ENCODE data around the gene GRID1.

GRID1 gene

DNA sequence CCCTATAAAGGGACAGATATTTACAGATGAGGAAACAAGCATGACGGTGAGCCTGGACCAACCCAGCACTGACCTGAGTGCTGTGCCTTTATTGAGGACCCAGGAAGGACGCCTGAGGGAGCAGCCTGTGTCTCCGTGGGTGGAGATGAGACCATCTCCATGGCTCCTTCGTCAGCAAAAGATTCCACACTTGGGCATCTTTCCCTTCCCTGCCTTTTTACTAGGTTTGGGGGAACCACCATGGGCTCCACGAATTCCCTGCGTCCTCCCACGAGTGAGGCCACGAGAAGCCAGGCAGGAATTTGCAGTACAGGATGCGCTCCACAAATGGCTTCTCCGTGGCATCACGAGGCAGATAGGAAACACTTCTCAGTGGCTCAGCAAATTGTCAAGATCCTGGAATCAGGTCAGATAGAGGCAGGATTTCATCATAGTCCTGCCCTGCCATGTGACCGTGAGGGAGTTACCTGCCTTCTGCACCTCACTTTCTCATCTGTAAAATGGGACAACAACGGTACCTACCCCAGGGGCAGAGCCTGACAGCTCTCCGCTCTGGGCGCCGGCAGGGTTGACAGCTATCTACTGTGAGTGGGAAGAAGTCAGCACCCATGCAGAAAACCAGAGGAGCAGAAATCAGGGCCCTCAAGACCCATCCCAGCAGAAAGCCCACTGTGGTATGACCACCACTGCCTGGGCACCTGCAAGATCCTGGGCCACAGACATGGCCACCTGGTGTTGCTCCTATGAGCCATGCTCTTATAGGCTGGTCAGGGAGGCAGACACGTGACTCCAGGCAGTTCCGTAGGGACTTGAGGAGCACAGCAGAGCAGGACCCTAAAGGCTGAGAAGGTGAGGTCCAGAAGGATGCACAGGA is 80.1 kb downstream of the GRID1 start:
- H3K4me1 ChIP-seq: no peaks in the 10 kb centered on the region
- no peaks in the 10 kb centered on the region for H3K36me3 ChIP-seq
- H3K9me3 ChIP-seq: no peaks in the 10 kb centered on the region
- TF ChIP-seq, protein P1, sequence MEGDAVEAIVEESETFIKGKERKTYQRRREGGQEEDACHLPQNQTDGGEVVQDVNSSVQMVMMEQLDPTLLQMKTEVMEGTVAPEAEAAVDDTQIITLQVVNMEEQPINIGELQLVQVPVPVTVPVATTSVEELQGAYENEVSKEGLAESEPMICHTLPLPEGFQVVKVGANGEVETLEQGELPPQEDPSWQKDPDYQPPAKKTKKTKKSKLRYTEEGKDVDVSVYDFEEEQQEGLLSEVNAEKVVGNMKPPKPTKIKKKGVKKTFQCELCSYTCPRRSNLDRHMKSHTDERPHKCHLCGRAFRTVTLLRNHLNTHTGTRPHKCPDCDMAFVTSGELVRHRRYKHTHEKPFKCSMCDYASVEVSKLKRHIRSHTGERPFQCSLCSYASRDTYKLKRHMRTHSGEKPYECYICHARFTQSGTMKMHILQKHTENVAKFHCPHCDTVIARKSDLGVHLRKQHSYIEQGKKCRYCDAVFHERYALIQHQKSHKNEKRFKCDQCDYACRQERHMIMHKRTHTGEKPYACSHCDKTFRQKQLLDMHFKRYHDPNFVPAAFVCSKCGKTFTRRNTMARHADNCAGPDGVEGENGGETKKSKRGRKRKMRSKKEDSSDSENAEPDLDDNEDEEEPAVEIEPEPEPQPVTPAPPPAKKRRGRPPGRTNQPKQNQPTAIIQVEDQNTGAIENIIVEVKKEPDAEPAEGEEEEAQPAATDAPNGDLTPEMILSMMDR (IDR thresholded peaks at IDR 0.05): no peak
- H3K4me3 ChIP-seq: no peak overlapping the region
- no peaks in the 10 kb centered on the region for H3K27me3 ChIP-seq
- no peak overlapping the region for H3K27ac ChIP-seq
- intact Hi-C loops (cut with DNase I; ENCODE audit: low total_unique reads): no loop called here
- peak in 1 of 2 donors; percentile 43 for DNase-seq

DNA sequence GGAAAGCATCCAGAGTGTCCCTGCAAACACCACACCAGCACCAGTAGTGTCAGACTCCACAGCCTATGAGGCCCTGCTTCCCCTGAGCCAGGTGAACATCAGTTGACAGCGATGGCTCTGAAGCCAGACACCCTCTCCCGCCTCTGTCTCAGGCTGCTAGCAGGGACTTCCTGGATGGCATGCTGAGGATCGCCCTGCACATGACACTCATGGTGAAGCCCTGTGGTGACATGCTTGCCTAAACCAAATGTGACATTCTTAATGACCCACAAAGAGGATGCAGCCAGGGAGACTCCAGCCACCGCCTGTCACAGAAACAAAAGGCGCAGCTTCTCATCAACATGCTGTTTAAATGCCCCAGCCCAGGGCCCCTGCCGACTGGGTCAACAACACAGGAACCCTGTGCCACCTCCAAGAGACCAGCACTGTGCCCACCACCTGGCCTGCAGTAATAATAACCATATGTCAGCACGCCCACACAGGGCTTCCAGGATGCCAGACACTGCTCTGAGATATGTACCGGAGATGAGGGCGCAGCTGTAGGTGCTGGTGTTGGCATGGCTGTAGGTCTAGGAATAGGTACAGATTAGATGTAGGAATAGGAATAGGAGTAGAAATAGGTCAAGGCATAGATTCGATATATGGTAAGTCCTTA is 81.3 kb downstream of the GRID1 start:
- no peaks in the 10 kb centered on the region for H3K36me3 ChIP-seq
- H3K27me3 ChIP-seq: no peaks in the 10 kb centered on the region
- intact Hi-C loops (cut with DNase I; ENCODE audit: low total_unique reads): no loop called here
- peaks cover 0 to 3% (median 0%) of the 10 kb centered on the region in 3 donors for H3K9me3 ChIP-seq
- no peak overlapping the region for H3K27ac ChIP-seq
- DNase-seq: peak in 1 of 2 donors; percentile 42
- TF ChIP-seq, protein P1 (IDR thresholded peaks at IDR 0.05): no peak
- no peak overlapping the region for H3K4me3 ChIP-seq
- no peaks in the 10 kb centered on the region for H3K4me1 ChIP-seq

DNA sequence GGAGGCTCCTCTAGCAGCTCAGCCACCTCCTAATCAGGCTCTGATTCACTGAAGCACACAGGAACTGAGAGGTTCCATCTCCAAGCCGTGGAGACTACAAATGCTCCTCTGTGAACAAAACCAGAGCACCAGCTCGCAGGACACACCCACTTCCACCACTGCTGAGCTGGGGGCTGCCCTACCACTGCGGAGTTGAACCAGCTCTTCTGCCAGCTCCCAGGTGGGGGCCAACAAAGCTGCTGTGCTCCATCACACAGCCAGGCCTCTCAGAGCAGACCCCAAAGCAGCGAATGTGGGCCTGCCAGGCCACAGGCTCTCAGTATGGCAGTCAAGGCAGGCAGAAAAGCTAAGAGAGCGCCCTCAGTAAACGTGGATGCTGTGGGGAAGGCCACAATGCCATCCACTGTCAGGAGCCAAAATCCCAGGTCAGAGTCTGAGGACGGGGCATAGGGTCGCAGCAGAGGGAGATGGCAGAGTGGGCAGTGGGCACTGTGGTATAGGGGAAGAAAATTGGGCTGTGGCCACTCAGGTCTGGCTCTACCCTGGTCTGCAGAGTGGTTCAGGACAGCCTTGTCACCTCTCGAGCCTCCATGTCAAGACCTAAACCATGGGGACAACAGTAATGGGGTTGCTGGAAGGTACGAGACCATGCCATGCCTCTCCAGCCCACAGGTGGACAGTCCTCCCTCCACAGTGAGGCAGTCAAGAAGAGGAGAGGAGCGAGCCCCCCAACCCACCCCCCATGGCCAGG is 82.1 kb downstream of the GRID1 start:
- Histone ChIP-seq H3K4me1 (no peaks in the 10 kb centered on the region), H3K4me3 (no peak overlapping the region), H3K27me3 (no peaks in the 10 kb centered on the region), H3K27ac (no peak overlapping the region), H3K36me3 (no peaks in the 10 kb centered on the region), H3K9me3 (peaks cover 0 to 5% (median 5%) of the 10 kb centered on the region in 3 donors)
- TF ChIP-seq, protein P1 (IDR thresholded peaks at IDR 0.05): no peak
- DNase-seq: peak in 1 of 2 donors; percentile 45
- intact Hi-C loops (cut with DNase I; ENCODE audit: low total_unique reads): no loop called here

DNA sequence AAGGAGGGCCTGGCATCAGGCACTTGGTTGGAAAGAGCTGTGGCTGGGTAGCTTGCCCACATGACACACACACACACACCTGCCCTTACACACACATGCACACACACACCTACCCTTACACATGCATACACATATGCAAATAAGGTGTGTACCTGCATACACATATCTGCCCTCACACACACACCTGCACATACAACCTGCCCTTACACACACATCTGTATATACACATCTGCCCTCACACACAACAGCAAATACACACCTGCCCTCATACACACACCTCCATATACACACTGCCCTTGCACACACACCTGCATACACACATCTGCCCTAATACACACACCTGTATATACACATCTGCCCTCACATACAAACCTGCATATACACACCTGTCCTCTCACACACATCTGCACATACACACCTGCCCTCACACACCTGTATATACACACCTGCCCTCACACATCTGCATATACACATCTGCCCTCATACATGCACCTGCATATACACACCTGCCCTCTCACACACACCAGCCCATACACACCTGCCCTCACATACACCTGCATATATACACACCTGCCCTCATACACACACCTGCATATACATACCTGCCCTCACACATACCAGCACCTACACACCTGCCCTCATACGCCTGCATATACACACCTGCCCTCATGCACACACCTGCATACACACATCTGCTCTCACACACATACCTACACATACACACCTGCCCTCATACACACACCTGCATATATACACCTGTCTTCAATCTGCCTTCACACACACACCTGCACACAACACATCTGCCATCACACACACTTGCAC is 82.9 kb downstream of the GRID1 start:
- TF ChIP-seq, protein P1 (IDR thresholded peaks at IDR 0.05): no peak
- no peaks in the 10 kb centered on the region for H3K36me3 ChIP-seq
- no peak overlapping the region for H3K4me3 ChIP-seq
- peaks cover 0 to 8% (median 5%) of the 10 kb centered on the region in 3 donors for H3K9me3 ChIP-seq
- no peaks in the 10 kb centered on the region for H3K27me3 ChIP-seq
- H3K4me1 ChIP-seq: no peaks in the 10 kb centered on the region
- no peak overlapping the region for H3K27ac ChIP-seq
- intact Hi-C loops (cut with DNase I; ENCODE audit: low total_unique reads): no loop called here
- peak in 1 of 2 donors; percentile 20 for DNase-seq
